Measurements from ENCODE around the gene NDUFV2.
"Not testable (repeated sequence)": the region's sequence is repeated elsewhere in the genome, so short reads cannot be mapped to it uniquely, and the experiment has no call there.

Gene NDUFV2

DNA sequence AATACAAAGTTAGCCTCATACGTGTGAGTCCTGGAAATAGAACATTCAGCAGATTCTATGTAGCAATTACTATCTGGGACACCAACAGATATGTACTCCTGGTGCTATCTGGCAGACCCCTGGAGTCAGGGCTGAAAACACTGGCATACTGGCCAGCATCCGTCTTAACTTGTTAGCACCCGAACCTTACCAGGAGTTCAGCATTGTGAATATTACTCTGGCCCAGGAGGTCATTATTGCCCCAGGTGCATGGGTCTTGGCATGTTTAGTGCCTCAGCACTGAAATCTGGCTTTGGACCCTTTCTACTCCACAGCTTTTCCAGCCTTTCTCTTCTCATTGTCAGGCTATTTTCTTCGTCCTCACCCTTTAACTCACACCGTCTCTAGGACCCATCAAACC, 11.9 kb upstream of the NDUFV2 start:
- DNase-seq (ENCODE audit: low spot score): no peak

DNA sequence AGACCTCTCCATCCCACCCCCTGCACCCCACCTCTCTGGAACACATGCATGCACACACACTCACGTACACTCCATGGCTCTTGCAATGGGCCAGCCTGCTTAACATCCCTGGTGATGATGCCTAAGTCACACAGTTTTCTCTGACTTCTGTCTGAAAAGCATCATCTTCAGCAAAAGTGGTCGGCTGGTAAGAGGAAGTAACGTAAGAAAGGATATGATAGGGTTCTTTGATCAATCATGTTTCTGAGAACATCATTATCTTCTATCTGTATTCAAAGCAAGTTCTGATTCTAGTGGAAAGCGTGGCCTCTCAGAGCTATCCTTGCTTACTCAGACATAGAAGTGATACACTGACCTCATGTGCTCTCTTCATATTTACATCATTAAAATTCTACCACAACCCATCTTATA, 11.4 kb upstream of the NDUFV2 start:
- DNase-seq (ENCODE audit: low spot score): no peak

DNA sequence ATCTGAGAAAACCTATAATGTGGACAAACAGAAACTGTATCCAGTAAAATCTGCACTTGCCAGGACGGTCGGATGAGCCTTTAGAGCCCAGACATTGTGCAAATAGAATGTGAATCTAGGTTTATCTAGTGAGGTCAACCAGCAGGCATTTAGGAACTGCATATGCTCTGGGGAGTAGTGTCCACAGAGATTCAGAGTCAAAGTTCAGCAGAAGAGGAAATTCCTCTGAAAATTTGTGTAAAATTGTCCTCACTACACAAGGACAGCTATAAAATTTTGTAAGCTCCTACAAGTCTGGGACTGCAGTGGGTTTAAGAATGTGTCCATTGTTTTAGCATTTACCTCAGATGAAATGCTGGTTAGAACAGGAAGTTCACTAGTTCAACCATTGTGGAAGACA, 9.8 kb upstream of the NDUFV2 start:
- no peak for DNase-seq (ENCODE audit: low spot score)

DNA sequence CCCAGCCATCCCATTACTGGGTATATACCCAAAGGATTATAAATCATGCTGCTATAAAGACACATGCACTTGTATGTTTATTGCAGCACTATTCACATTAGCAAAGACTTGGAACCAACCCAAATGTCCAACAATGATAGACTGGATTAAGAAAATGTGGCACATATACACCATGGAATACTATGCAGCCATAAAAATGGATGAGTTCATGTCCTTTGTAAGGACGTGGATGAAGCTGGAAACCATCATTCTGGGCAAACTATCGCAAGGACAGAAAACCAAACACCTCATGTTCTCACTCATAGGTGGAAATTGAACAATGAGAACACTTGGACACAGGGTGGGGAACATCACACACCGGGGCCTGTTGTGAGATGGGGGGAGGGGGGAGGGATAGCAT, 9.4 kb upstream of the NDUFV2 start:
- not testable (repeated sequence) for DNase-seq (ENCODE audit: low spot score)

DNA sequence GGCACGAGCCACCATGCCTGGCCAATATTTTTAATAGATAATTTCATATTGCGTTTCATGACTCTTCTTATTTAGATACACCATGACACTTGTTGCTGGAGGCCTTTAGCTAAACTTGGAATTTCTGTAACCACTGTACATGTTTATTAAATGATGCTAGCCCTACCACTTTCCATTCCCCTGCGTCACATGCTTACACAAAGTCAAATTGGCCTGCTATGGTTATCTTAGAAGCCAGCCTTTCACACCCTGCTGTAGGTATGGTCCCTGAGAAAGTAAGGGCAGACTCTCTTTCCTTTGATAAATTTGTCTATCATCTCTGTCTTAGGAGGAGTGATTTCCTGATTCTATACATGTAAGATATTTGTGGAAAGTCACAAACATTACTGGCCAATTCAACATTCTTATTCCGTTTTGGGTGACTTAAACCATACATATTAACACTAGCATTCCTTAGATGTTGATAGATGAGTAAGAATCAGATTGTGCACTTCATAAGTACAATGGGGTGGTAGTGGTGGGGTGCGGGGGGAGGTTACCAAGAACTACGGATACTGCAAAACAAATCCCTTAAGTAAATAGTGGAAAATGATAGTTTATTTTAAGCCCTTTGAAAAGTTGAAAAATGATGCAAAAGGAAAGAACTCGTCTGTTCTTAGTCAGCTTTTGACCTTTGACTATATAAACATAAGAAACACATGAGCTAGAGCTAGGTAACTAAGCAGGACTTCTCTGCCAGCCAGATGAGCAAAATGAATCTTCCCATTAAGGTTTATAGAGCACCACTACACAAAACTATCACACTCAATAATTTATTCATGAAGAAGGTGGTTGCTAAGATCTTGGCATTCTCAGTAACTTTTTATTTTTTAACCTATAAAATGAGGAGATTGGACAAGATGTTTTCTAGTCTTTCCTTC, 7.9 kb upstream of the NDUFV2 start:
- DNase-seq (ENCODE audit: low spot score): no peak

DNA sequence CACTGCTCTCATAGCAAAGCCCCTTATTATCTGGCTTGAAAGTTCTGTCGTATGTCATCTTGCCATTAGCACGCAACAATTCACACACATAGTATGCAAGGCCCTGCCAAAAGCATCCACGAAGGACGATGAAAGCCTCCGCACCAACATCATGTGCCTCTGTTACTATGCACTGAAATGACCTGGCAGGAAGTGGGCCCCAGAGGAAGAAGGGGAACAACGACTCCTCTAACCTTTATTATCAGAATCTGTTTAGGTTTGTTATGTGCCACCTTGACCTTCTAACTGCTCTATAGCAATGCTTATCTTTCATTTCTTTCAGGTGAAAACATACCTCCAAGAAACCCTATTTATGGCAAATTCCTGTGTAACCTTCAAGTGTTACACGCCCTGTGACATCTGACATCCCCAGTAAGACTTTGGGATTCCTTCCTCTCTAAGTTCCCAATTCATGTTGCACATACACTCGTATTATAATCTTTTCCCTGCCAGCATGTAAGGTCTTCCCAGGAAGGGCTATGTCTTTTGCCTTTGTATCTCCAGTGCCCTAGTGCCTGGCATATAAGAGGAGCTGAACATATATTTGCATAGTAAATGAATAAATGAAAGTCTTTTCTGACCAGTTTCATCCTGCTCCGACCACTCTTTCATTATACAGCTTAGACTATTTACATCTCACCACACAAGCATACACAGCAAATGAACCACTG, 7.0 kb upstream of the NDUFV2 start:
- no peak for DNase-seq (ENCODE audit: low spot score)

DNA sequence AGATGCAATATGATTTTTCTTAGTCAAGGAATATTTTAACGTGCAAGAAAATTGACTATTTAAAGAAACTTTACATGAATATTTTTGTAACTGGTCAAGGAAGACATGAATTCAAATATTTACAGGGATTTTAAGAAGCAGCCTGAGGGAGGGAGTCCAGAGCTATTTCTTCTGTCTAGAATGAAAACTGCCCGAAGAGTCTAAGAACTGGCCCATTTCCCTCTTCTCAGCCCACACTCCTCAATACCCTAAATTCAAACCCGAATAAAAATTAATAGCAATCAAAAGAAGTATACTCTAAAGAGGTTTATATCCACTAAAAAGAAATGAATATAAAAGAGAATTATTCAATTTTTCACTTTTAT, 6.5 kb upstream of the NDUFV2 start:
- no peak for DNase-seq (ENCODE audit: low spot score)

DNA sequence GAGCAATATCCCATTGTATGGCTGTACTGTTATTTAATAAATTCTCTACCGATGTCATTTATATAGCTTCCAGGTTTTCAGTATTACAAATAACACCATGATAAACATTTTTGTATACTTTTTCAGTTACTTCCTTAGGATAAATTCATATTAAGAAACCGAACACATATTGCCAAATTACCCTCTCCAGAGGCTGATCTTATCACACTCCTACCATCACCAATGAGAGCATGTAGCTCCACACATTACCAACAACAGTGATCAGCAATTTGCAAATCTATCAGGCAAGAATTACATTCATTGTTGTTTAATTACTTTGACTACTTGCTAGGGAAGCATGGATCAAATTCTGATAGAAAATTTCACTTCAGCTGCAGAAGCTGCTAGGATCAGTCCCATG, 5.8 kb upstream of the NDUFV2 start:
- no peak for DNase-seq (ENCODE audit: low spot score)

DNA sequence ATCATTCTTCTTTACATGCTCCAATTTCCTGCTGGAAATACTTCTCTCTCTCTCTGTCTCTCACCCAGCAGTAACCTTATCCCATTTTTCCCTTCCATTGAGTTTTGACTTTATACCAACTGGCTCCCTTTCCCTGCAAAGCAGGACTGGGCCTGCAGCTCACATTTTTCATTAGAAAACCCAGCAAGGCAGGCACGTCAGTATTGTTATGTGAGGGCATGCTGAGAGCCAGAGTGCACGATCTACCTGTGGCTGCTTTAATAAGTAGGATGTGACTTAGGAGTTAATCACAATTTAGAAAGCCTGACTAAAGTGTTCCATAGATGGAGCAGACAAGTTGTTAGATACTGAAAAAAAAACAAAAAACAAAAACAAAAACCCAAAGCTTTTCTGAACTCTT, 5.2 kb upstream of the NDUFV2 start:
- DNase-seq (ENCODE audit: low spot score): no peak

DNA sequence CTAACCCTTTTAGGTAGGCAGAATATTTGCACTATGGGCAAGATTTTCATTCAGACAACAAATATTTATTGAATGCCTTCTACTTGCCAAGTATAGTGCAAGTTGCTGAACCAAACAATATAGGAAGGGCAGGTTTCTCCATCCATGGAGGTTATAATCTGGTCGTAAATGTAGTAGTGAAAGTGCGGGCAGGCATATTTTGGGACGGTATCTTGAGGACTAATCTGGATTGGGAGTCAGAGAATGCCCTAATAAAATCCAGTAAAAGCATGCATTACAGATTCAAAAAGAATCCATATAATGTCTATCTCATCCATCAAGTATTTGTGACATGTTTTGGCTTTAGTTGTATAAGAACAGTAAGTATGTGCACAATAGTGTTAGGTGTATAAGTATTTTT, 1.7 kb upstream of the NDUFV2 start:
- DNase-seq (ENCODE audit: low spot score): no peak

DNA sequence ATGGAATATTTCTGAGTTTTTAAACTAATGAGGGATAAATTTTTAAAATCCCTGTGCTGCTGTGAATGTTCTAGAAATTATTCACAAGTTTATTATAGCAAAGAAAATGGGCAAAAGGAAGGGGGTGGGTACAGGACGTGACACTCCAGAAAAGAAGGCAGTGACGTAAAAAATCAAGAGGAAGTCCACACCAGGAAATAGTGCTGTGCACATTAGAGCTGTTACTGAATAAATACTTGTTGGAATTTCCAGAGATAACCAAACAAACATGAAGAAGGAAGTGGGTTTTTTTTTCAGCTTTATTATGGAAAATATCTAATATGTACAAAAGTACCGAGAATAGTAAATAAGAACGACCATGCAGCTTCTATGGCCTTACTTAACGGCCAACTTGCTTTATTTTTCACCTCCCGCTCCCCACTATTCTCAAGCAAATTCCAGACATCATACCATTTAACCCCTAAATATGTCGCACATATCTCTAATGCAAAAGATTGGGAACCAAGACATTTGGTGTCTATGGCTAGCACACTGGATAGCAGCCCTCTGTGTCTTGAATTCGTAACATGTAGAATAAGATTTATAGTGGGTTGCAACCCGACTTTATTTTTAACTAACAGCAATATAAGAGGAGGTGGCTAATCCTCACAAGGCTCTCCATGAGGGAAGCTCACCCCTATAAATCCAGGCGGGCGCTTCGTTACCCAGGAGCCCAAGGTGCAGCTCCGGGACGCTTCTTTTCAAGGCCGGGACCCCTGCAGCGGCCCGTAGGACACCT, 580 bp upstream of the NDUFV2 start:
- no peak for DNase-seq (ENCODE audit: low spot score)

DNA sequence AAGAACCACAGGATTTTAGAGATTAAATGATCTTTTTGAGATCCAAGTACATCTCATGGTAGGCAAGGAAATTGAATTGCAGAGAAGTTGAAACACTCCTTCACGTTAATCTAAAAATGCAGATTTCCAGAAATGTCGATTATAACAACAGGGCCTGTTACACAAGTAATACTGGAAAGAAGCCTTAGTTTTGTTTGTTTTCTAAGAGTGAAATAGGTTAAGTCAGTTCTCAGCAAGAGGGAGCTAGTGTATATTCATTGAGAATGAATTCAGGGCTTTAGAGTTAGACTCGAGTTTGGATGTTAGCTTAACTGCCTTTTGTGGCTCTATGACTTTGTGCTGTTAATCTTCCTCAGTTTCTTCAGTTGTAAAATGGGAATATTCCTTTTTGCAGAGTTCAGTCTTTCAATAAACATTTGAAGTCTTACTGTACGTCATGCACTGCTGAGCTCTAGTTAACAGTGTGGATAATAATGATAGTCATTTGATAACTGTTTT, 926 bp downstream of the NDUFV2 start:
- DNase-seq (ENCODE audit: low spot score): no peak

DNA sequence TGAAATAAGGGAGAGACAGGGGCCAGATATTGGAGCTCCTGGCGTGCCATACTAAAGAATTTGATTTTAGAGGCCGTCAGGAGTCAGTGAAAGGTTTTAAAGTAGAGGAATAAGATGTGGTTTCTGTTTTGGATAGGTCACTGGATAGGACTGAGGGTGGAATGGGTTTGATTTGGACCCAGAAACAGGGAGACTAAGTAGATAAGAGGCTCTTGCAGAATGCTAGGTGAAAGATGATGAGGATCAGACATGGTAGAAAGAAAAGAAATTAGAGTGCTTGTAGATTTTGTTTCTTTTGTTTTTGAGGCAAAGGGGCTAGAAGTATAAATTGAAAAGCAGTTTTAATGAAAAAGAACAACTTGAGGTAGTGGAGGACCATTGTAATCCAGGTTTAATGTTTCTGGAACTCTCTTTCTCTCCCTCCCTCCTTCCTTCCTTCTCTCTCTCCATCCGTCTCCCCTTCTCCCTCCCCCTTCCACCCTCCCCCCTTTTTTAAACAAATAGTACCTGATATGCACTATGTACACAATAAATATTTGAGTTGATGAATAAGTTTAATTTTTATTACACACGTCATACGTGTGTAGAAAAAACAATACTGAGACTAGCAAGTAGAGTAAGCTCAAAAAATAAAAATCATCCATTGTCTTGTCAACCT, 1.9 kb downstream of the NDUFV2 start:
- DNase-seq (ENCODE audit: low spot score): no peak

DNA sequence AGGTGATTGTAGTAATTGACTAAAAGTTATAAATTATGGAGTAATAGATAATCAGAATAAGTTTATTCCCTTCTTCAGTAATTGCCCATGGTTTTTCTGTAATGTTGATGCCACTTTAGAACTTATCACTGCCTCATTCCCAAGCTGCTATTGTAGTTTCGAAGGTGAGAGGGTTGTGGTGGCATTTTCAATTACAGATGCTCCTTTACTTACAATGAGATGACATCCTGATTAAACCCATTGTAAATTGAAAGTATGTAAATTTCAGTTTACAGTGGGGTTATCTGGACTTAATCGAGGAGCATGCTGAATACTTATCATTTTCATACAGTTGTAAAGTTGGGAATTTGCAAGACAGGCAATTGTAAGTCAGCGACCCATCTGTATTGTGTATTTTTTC, 2.9 kb downstream of the NDUFV2 start:
- no peak for DNase-seq (ENCODE audit: low spot score)

DNA sequence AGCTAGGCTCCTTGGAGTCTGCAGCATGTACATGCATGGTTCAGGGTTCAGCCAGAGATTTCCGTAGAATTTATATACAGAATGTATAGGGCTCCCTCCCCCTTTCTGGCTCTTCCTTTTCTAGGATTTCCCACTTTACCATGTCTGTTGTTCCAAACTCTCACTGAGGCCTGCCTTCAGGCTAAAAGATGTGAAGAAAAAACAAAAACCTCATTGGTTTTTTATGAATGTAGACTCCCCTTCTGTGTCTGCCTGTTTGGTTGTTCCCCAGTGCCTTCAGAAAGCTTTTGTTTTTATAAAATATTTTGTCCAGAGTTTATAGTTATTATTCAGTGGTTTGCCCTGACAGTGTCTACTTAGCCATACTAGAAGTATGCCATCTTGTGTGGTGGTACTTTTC, 3.6 kb downstream of the NDUFV2 start:
- no peak for DNase-seq (ENCODE audit: low spot score)

DNA sequence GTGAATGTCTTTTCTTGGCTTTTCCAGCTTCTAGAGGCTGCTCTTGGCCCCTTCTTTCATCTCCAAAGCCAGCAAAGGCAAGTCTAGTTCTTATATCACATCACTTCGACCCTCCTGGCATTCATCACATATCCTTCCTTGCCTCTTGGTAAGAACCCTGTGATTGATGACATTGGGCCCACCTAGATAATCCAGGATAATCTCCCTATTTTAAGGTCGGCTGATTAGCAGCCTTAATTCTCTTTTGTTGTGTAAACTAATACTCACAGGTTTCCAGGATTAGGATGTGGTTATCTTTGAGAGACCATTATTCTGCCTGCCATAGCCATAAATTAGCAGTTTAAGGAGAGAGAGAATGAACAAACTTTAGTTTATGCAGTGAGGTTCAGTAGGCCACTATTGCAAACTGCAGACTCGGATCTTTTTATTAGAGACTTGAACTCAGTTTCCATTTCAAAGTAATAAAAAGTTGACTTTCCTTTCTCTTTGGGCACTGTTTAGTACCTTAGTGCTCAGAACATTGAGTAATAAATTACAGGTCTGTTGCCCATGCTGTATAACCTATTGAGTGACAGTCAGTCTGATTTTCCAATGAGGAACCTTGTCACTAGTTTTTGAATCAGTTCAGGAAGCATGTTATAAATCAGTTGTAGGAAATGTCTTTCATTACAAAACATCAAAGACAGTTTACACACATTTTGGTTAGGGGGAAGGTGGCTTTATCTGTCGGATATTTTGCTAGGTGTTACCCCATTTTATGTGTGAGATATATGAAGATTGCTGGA, 4.5 kb downstream of the NDUFV2 start:
- DNase-seq (ENCODE audit: low spot score): no peak

DNA sequence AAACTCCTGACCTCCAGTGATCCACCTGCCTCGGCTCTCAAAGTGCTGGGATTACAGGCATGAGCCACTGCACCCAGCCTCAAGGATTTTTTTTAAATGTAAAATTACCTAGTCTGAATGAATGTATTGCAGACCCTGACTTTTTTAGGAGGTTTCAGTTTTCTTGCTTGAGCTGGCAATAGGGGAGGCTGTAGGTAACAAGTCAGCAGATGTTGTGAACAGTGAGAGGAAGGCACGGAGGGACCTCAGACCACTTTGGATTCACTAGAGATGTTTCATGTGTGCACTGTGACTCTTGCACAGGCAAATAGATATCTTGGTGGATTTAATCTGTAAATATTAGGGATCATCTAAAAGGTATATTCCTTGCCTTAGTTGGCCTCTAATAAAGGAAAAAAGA, 6.4 kb downstream of the NDUFV2 start:
- no peak for DNase-seq (ENCODE audit: low spot score)

DNA sequence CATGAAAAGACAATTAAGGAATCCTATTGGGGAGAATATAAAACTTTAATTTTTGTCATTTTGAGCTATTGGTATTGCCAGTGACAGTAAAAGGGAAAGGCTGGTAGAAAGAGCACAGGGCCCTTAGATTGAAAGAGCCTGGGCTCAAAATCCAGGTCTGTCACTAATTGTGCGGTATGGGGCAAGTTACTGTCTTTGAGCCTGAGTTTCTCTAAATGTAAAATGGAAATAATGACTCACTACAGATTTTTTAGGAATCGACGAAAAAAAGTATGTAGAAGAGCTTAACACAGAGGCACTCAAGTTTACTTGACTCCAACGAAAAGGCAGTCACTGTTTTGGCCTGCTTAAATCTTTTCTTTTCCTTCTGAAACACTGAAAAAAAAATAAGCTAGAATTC, 7.0 kb downstream of the NDUFV2 start:
- no peak for DNase-seq (ENCODE audit: low spot score)

DNA sequence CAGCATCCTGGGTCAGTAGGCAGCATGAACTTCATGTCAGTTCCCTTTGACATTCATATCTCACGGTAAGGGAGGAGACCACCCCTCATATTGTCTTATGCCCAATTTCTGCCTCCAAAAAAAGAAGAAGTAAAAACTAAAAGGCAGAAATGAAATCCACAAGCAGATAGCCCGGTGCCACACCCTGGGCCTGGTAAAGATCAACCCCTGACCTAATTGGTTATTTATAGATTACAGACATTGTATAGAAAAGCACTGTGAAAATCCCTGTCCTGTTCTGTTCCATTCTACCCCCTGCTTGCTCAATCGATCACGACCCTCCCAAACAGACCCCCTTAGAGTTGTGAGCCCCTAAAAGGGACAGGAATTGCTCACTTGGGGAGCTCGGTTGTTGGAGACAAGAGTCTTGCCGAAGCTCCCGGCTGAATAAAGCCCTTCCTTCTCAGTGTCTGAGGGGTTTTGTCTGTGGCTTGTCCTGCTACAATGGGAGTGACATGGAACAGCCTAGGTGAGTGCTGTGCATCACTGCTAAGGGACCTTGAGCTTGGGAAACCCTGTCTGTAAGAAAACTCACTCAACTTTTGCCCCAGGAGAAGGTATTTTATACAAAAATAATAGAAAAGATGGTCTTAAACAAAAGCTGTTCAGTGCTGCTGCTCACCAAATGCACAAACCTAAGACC, 11.1 kb downstream of the NDUFV2 start:
- no peak for DNase-seq (ENCODE audit: low spot score)

DNA sequence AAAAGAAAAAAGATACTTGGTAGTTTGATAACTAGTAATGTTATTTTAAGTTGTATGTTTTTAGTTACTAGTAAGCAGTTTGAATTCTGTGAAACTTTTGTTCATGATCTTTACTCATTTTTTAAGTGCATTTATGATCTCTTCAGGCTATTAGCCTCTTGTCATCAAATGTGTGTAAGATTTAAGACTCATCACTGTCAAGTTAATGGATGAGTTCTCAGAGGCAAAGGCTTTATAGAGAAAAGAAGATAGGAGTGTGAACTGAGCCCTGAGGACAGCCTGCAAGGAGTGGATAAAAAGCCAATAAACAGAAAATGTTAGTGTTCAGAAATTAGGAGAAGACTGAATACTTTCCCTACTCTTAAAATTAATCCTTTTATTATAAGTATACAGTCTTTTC, 13.5 kb downstream of the NDUFV2 start:
- no peak for DNase-seq (ENCODE audit: low spot score)
